ENCODE results near the gene ZNF3.
A peak's percentile ranks its signal among the peaks of the same experiment; 100 is the strongest.

Gene ZNF3

DNA sequence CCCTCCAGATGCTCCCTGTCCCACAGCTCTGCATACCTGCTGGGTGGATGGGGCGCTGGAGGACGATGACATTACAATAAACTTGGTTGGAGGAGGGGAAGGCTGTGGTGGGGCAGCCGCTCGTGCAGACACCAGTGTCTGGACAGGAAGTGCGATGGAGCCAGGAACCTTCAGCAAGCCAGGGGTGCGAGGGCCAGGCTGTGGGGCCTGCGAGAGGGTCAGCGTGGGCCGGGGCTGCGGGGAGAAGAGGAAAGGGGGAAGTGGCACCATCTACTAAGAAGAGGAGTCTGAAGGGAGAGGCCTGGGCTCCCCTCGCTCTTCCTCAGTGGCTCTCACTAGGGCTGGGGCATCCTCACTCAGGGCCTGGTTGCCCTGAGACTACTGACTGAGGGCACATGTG is 26.4 kb upstream of the ZNF3 start:
- no peak for DNase-seq

GRCh38 chr7:100107125-100107737 is 25.7 kb upstream of the ZNF3 start:
- DNase-seq: no peak

GRCh38 chr7:100106633-100107032 is 25.1 kb upstream of the ZNF3 start:
- no peak for DNase-seq

DNA sequence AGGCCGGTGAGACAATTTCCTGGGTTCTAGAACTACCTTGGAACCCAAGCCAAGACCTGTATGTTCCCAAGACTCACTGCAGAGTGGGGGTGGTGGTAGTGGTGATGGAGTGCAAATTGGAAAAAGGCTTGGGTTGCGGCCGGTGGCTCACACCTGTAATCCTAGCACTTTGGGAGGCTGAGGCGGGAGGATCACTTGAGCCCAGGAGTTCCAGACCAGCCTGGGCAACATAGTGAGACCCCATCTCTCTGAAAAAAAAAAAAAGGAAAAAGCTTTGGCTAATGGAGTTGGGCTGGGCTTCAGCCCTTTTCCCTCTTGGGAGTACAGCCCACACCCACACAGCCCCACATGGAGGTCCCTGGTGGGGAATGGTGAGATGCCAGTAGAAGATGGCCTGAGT is 24.0 kb upstream of the ZNF3 start:
- no peak for DNase-seq

DNA sequence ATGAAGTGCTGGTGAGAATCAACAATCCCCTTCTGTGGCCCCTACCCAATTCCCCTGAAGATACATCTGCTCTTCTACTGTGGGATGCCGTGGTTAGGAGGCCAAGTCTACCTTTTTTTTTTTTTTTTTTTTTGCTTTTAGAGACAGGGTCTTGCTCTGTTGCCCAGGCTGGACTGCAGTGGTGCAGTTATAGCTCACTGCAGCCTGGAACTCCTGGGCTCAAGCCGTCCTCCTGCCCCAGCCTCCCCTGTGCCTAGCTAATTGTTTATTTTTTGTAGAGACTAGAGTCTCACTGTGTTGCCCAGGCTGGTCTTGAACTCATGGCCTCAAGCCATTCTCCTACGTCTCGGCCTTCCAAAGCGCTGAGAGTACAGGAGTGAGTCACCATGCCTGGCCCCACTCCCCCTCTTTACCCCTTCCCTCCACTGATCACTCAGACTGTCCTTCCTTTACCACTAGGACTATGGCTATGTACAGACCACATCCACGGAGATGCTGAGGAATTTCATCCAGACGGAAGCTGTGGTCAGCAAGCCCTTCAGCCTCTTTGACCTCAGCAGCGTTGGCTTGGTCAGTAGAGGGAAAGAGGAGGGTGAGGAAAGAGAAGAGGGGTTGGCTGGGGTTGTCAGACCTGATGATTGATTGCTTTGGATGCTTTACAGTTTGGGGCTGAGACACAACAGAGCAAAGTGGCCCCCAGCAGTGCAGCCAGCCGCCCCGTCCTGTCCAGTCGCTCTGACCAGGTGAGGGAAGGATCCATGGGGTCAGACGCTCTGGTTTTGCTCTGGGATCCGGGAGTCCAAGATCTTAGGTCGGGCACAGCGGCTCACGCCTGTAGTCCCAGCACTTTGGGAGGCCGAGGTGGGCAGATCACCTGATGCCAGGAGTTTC is 21.7 kb upstream of the ZNF3 start:
- DNase-seq: no peak

DNA sequence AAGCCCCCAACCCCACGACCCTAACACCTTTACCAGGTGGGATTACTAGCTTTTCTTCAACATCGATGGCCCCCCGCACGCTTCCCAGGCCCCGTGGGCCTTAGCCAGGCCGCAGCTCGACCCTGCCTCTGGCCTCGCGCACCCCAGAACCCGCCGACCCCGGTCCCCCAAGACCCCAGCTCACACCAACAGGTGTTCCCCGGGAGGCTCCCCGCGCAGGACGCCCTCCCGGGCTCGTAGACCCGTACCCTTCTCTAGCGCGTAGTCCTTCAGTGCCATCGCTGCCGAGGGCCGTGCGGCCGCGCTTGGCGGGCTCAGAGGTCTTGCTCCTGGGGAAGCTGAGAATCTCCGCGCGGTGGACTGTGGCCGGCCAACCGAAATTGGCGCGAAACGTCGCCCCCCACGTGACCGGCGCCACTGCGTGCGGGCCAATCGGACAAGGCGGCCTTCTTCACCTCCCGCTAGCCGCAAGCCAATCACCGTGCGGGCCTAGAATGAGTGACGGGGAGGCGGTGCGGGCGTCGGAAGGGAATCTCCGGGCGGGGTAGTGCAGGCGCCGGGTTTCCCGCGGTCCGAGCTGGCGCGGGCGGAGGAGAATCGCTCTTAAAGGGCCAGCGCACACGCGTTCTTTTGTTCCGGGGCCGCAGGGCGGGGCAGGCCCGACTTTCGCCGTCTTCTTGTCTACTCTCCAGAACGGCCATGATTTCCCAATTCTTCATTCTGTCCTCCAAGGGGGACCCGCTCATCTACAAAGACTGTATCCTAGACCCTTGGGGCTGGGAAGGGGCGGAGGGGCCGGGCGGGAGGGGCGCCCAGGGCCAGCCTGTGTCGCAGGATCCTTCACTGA is 19.7 kb upstream of the ZNF3 start, which contains the start of the genes AP4M1 and MCM7:
Gene AP4M1 (plus strand): TSS at position 628 of the 847 bp plus-strand sequence. CDS start 72 bp downstream, at position 700.
Gene MCM7 (minus strand): TSS at position 382 of the 847 bp plus-strand sequence. CDS start 103 bp downstream, at position 279.
- DNase-seq: peak; percentile 100

- peak; percentile 97 for DNase-seq
Measured at GRCh38 chr7:100100420-100101015, 19.0 kb upstream of the ZNF3 start.

- no peak for DNase-seq
Measured at GRCh38 chr7:100099452-100099851, 17.9 kb upstream of the ZNF3 start.

DNA sequence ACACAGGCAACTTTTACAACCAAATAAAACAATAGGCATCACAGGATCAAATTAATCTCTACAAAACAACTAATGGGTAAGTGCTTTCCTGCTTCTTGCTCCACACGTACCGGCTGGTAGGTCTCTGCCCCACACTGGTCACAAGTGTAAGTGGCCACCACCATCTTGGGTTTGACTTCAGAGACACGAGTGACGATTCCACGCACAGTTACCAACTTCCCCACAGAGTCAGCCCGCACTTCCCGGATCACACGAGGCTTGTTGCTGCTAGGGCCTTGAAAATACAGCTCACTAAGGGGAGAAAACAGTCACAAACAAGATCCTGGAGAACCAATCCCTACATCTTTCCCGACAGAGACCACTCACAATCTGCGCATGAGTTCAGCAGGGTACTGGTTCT is 17.4 kb upstream of the ZNF3 start:
- no peak for DNase-seq

- DNase-seq: no peak
Measured at GRCh38 chr7:100095704-100096103, 14.2 kb upstream of the ZNF3 start.

- no peak for DNase-seq
Measured at GRCh38 chr7:100095289-100095688, 13.8 kb upstream of the ZNF3 start.

DNA sequence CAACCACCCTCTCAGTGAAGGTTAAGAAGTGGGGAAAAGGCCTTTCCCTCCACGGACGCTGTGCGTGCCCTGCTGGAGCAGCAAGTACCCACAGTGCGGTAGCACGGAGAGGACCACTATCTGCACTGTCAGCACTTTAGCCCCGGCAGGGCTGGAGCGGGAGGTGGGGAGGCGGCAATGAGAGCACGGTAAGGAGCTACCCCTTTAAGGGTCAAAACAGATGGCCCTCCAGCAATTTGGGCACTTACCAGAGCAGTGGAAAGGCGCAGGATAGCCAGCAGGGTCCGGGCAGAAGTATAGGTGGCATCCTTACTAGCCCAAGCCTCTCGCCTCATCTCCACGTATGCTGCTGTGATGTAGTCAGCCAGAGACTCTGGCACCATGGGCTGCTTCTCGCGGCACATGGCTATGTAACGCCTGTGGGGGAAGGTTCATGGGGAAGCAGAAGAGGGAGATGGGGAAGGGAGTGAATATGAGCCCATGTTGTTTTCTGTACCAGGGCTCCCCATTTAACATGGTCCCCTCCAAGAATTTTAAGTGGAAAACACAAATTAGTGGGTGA is 12.5 kb upstream of the ZNF3 start:
- DNase-seq: no peak

DNA sequence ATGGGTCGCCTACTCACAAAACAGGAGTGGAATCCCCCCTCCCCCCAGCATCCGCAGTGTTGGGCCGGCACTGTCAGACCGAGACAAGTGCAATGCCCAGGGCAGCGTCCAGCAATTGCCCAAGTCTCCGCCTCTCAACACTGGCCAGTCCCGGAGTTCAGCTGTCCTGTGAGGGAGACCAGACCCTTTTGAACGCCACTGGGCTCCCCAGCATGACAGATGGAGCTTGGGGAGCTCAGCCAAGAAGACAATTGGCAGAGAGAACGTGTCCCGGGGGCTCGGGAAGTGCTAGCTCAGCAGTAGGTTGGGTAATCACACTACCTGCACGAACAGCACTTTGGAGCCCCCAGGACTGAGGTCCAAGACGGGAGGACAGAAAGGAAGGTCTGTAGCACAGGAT is 12.0 kb upstream of the ZNF3 start:
- DNase-seq: no peak

GRCh38 chr7:100093054-100093453 is 11.5 kb upstream of the ZNF3 start:
- DNase-seq: no peak

DNA sequence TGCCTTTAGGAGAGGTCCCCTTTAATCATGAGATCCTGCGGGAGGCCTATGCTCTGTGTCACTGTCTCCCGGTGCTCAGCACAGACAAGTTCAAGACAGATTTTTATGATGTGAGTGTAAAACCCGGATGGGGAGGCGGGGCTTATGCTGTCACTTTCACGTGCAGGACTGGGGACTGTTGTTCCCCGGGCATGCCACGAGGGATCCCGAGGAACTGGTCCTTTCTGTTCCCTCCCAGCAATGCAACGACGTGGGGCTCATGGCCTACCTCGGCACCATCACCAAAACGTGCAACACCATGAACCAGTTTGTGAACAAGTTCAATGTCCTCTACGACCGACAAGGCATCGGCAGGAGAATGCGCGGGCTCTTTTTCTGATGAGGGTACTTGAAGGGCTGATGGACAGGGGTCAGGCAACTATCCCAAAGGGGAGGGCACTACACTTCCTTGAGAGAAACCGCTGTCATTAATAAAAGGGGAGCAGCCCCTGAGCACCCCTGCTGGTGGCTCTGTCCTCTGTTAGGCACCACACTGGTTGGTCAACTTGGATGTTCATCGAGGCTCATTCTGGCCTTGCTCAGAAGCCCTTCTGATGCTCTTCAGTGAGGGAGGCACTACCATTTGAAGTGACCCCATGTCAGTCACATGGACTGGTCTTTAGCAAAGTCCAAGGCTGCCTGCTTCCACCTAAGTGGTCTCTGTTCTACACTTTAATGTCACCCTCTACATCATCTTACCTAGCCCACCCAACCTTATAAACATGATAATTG is 10.1 kb upstream of the ZNF3 start:
- peak; percentile 41 for DNase-seq

DNA sequence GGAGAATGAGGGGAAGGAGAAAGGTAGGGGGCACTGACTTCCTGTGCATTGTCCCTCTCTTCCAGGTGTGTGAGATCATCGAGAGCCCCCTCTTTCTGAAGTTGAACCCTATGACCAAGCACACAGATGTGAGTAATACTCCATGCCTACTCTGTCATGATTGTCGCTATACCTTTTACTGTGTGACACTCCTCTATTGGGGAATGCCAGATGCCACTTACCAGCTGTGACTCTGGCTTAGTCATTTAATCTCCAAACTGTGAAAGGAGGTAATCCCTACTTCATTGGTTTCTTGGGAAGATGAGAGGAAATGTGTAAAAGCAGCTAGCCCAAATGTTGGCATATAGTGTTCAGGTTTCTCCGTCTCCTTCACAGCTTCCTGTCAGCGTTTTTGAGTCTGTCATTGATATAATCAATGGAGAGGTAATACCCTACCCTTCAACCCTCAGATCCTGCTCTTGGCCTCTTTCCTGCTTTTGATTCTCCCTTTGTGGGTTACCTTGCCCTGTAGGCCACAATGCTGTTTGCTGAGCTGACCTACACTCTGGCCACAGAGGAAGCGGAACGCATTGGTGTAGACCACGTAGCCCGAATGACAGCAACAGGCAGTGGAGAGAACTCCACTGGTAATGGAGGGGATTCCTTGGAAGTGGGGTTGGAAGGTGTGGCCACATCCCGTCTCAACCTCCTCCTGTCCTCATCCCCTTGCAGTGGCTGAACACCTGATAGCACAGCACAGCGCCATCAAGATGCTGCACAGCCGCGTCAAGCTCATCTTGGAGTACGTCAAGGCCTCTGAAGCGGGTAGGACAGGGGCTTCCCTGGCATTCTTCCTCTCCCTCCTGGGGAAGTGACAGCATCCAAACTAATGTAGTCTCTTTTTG is 9.2 kb upstream of the ZNF3 start:
- no peak for DNase-seq

GRCh38 chr7:100089458-100090196 is 8.1 kb upstream of the ZNF3 start:
- DNase-seq: no peak

DNA sequence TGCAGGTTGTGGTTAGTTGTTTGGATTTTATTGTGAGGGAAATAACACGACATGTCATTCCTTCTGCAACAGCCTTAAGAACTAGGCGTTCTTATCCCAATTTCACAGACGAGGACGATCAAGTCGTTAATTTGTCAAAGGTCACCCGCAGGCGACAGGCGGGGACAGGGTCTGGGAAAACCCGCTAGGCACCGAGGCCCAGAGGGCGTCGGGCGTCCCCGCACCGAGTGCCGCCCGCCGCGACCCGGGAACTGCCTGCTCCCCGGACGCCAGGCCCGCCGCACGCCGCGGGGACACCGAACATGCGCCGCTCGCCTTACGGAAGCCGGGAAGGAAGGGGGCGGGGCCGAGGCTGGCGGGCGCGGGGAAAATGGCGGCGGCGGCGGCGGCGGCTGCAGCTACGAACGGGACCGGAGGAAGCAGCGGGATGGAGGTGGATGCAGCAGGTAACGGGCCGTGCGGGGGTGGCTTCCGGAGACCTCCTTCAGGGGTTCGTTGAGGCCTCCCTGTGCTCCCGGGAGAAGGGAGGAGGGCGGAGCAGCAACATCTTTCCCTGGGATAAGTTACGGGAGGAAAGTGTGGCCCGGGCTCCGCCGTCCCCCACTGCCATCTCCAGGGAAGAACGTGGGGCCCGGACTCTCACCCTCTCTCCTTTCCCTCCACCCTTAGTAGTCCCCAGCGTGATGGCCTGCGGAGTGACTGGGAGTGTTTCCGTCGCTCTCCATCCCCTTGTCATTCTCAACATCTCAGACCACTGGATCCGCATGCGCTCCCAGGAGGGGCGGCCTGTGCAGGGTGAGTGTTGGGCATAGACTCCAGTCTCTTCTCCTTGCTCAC is 7.3 kb upstream of the ZNF3 start, which contains the start of gene COPS6:
Gene COPS6 (plus strand): TSS at position 349 of the 837 bp plus-strand sequence. CDS start 22 bp downstream, at position 371.
- peak; percentile 89 for DNase-seq

Data from RPMI8226 (cell line).